Epidermal melanocyte (primary cell): Measurements from ENCODE around the gene HIBADH.
"Not testable (repeated sequence)": the region's sequence is repeated elsewhere in the genome, so short reads cannot be mapped to it uniquely, and the experiment has no call there.

ENCODE experiments used
- DNase-seq: peaks from one replicate; pipeline ENCODE4 v3.0.0; 2011; ENCODE audit warnings: low spot score; ENCODE audit not compliant: insufficient read length

The HIBADH gene

GRCh38 chr7:27551803-27552400 is 110.8 kb downstream of the HIBADH start:
- no peak for DNase-seq

DNA sequence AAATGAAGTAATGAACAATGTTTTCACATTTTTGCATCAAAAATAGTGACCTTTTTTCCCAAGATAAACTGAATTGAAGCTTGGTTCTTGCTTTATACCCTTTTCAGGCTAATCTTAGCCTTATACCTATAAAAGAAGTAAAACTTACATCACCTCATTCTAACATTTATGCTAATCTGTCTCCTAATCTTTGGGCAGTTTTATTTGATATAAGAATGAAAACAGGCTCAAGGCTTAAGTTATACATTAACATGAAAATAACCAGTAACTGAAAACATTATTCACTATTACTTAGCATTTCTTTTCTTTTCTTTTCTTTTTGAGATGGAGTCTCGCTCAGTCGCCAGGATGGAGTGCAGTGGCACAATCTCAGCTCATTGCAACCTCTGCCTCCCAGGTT is 113.1 kb downstream of the HIBADH start:
- DNase-seq: no peak

DNA sequence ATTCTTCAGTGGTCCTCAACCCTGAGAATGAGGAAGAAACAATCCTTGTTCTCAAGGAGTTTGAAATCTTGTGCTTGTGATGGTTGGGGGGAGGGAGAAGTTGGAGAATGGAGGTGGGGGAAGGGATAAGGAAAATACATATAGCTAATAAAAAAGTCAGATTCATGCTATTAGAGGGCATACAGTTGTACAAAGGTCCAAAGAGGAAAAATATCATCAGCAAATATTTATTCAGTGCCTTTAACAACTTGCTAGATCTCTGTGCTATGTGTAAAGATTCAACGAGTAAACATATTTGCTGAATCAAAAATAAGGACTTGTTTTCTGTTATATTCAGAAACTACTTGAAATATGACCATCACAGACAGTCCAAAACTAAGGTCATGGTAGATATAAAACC is 114.4 kb downstream of the HIBADH start:
- no peak for DNase-seq

- peak; percentile 23 for DNase-seq
Observed at GRCh38 chr7:27547401-27547800, 115.3 kb downstream of the HIBADH start.

- no peak for DNase-seq
Observed at GRCh38 chr7:27546610-27547009, 116.1 kb downstream of the HIBADH start.

DNA sequence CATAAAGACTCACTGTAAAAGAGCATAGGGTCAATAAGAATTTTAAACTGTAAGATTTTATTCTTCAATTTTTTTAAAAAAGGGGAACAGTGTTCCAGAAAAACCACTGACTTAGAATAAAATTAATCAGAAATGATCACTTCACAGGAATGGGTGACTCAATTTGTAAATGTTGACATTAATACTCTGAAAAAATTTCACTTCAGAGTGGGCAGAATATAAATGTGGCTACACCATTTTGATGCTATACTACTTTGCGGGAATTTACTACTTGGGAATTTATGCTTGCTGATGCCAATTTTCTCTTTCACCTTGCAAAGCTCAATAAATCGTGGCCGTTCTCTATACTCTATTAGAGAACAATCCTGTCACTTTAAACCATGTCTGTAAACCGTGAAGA is 126.9 kb downstream of the HIBADH start:
- DNase-seq: no peak

- no peak for DNase-seq
Observed at GRCh38 chr7:27533652-27534081, 129.0 kb downstream of the HIBADH start.

GRCh38 chr7:27532314-27532713 is 130.4 kb downstream of the HIBADH start:
- DNase-seq: no peak

DNA sequence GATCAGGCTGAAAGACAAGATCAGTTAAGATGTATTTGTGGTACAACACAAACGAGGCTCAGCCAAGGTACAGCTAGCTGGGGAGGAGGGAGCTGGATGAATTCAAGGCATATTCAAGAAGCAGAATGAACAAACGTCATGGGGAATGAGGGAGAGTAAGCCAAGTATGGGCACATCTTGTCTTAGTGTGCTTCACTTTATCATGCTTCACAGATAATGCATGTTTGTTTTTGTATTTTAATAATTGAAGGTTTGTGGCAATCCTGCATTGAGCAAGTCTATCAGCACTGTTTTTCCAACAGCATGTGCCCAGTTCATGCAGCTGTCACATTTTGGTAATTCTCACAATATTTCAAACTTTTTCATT is 135.4 kb downstream of the HIBADH start:
- DNase-seq: no peak

DNA sequence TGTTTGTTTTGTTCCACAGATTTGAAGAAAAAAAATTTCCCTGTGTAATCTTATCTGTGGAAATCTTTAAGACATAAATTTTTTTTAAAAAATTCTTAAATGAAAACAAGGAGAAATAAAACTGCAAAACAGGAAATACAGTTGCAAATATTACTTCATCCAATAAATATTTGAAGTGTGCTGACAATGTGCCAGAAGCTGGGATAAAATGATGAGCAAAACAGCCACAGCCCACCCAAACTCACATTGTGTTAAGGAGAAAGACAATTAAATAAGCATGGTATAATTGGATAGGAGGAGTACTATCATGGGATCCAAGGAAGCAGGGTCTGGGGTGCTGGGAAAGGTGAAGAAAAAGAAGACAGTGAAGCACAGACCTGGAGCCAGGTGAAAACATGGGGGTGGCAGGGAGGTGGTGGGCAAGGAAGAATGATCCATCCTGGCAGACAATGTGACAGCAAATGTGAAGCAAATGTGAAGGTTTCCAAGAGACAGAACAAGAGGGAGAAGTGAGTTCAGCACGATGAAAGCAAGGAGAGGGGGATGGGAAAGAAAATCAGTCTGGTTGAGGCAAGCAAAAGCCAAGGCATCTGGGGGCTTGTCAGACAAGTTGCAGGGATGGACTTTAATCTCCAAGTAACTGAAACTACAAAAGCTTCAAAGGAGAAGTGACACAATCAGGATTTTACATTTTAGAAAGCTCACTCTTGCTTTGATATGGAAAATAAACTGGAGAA is 135.9 kb downstream of the HIBADH start:
- no peak for DNase-seq

GRCh38 chr7:27526131-27526530 is 136.6 kb downstream of the HIBADH start:
- no peak for DNase-seq

DNA sequence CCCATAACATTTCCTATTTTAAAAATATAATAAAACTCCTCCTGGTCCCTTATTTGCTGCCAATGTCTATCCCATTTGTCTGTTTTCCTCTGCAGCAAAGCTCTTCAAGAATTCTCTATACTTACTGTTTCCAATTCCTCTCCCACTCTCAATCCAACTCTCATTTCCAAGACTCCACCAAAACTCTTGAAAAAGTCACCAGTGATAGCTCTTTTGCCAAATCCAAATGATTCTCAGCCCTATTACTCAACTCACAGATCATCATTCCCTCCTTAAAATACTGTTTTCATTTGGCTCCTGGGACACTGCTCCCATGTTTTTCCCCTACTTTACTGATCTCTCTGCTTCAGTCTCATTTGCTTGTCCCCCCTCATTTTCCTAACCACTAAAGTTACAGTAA is 139.4 kb downstream of the HIBADH start:
- no peak for DNase-seq

GRCh38 chr7:27522566-27522965 is 140.1 kb downstream of the HIBADH start:
- no peak for DNase-seq

GRCh38 chr7:27520815-27521790 is 141.6 kb downstream of the HIBADH start:
- DNase-seq: no peak

DNA sequence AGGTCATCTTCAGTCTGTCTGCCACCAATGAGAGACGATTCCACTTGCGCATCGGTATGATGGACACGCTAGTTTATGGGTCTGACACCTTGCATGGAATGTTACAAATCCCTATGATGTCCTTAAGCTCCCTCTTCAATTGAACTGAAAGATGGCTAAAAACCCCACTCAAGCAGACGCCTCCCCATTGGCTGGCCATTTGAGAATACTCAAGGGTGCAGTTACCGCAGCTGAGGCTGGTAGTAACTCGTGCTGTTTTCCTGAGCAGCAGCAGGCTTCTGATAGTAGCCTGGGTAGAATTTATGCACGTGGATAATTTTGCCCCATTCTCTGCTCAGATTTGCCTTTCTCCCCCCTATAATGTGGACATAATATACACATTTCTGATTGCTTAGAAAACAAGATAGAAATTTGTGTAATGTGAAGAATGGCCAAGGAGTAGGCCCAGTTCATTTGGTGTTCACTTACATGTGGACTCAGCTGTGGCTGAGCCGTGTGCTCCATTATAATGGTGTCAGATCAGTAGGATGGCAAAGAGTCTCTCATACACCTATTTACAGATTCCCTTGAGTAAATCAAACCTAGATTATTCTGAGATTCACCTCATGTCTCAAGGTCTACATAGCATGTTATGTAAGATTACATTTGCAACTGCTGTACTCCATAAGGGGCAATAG is 142.8 kb downstream of the HIBADH start:
- no peak for DNase-seq

DNA sequence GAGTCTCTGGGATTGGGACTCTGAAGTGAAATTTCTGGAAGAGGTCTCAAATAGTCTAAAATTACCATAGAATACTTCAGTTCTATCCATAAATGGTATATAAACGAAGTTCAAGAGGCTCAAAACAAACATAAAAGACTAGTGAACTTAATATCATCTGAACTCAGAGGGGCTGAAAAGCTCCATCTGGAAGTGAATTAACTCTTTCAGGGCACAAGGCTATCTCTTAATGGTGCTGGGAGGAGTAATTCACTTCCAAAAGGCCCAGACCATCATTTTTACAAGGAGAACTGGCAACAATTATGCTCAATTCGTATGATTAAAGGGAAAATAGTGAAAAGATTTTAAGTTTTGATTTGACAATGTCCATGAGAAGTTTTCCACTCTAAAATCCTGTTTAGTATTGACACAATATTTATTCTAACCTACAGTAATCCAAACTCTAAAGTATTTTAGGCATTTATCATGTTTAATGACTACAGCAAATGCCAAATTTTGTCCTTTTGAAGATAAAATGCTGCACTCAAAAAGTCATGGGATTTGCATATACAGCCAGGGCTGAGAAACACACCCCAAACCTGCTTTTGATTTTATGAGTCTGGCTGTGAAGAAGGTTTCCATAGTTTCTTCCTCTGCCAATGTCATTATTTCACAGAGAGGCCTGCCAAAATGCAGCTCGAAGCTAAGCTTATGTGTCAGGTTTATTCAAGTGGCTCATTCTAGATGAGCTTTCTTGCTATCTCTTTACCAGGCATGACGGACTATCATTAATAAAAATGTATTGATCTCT is 143.9 kb downstream of the HIBADH start:
- DNase-seq: no peak

- DNase-seq: no peak
Observed at GRCh38 chr7:27516421-27516820, 146.3 kb downstream of the HIBADH start.

- DNase-seq: no peak
Observed at GRCh38 chr7:27515933-27516332, 146.8 kb downstream of the HIBADH start.

DNA sequence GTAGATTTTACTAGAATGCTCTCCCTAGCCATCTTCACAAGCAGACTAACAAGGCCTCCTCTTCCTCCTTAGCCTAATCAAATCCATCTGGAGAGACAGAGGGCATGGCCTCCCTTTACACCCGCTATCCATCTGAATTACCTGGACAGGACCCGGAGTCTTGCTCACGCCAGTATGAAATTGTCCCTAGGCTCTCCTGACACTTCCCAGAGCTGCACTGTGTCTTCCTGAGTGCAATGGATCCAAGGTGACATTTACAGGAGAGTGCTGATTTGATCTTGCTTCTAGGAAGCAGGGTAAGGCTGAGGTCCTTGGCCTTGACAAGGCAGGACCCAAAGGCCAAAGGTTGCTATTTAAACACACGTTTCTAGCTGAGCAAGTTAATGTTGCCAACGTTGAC is 147.8 kb downstream of the HIBADH start:
- DNase-seq: no peak

GRCh38 chr7:27513885-27514284 is 148.8 kb downstream of the HIBADH start:
- DNase-seq: no peak

DNA sequence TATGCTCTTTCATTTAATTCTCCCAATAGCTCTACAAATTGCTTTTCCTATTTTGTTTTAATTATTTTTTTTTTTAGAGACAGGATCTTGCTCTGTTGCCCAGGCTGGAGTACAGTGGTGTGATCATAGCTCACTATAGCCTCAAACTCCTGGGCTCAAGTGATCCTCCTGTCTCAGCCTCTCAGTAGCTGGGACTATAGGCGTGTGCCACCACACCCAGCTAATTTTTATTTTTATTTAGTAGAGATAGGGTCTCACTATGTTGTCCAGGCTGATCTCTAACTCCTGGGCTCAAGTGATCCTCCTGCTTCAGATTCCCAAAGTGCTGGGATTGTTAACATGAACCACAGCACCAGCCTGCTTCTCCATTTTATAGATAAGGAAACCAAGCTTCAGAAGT is 151.3 kb downstream of the HIBADH start:
- DNase-seq: not testable (repeated sequence)
